Umbilical cord (tissue), 2 donors: ENCODE data around the gene TYROBP. TPM values are rescaled to one million over a fixed set of nuclear protein-coding genes. Genes with fewer than 3 reads are reported as not detected.
"Not testable (repeated sequence)": the region's sequence is repeated elsewhere in the genome, so short reads cannot be mapped to it uniquely, and the experiment has no call there.

Experiments
- DNase-seq: peaks from one replicate; pipeline ENCODE4 v3.0.0-alpha.2; 2015; ENCODE audit warnings: low spot score
- total RNA-seq: library from RNA; depleted of rRNA; stranded (reverse); fragments of >200 nt; gene quantifications from one replicate; pipeline ENCODE4 v1.2.3, GENCODE V29; 2014; ENCODE audit warnings: low replicate concordance; ENCODE audit not compliant: insufficient read depth

Gene TYROBP
- total RNA-seq: 28.4 TPM

- no peak for DNase-seq
Observed at GRCh38 chr19:35908010-35908441, at the start of gene TYROBP. TYROBP (minus strand) TSS chr19:35908295; CDS start chr19:35908228, 67 bp downstream.

- not testable (repeated sequence) for DNase-seq
Observed at GRCh38 chr19:35957411-35957810, 49.3 kb upstream of the TYROBP start.

- DNase-seq: no peak
Observed at GRCh38 chr19:35955881-35956634, 48.0 kb upstream of the TYROBP start.

GRCh38 chr19:35949131-35949530, 41.0 kb upstream of the TYROBP start:
- no peak for DNase-seq

GRCh38 chr19:35946203-35946602, 38.1 kb upstream of the TYROBP start:
- DNase-seq: no peak

- no peak for DNase-seq
Observed at GRCh38 chr19:35945121-35945790, 37.2 kb upstream of the TYROBP start.

- no peak for DNase-seq
Observed at GRCh38 chr19:35944556-35944955, 36.5 kb upstream of the TYROBP start.

- no peak for DNase-seq
Observed at GRCh38 chr19:35943321-35944301, 35.5 kb upstream of the TYROBP start.

GRCh38 chr19:35942235-35942634, 34.1 kb upstream of the TYROBP start:
- DNase-seq: no peak

GRCh38 chr19:35940839-35941238, 32.7 kb upstream of the TYROBP start:
- no peak for DNase-seq

GRCh38 chr19:35940078-35940775, 32.1 kb upstream of the TYROBP start:
- DNase-seq: no peak

- DNase-seq: no peak
Observed at GRCh38 chr19:35939307-35940077, 31.4 kb upstream of the TYROBP start.

- no peak for DNase-seq
Observed at GRCh38 chr19:35938282-35939224, 30.5 kb upstream of the TYROBP start.

- DNase-seq: no peak
Observed at GRCh38 chr19:35937345-35938281, 29.5 kb upstream of the TYROBP start.

- no peak for DNase-seq
Observed at GRCh38 chr19:35936738-35937268, 28.7 kb upstream of the TYROBP start.

- DNase-seq: peak; percentile 86
Observed at GRCh38 chr19:35935911-35936737, 28.0 kb upstream of the TYROBP start, which contains the start of gene LRFN3. LRFN3 (plus strand) TSS chr19:35936374; CDS start chr19:35939426, 3,052 bp downstream.
